Liver (tissue), 9 donors: ENCODE measurements around the gene SLC44A1. TPM values are rescaled to one million over a fixed set of nuclear protein-coding genes. Genes with fewer than 3 reads are reported as not detected.

Experiments used
- DNase-seq: peaks from one replicate; pipeline ENCODE4 v3.0.0-alpha.2; 2017; ENCODE audit warnings: low spot score
- H3K27ac ChIP-seq, 2 donors: one replicate each; pipeline ENCODE4 v1.7.0; 2013; ENCODE audit warnings: inconsistent platforms in 2 of 2, low read length in 2 of 2, control low read depth in 1 of 2, low read depth in 1 of 2, mild to moderate bottlenecking in 1 of 2
- H3K27me3 ChIP-seq, 4 donors: one replicate each; pipeline versions ENCODE4 v1.6.1 to v1.7.0; 2013; ENCODE audit warnings: low read length in 3 of 4, inconsistent platforms in 1 of 4, mild to moderate bottlenecking in 1 of 4, moderate library complexity in 1 of 4; ENCODE audit not compliant: control insufficient read depth in 4 of 4, insufficient read depth in 4 of 4
- H3K36me3 ChIP-seq, 4 donors: one replicate each; pipeline versions ENCODE4 v1.6.1 to v1.7.0; 2013; ENCODE audit warnings: low read length in 3 of 4, mild to moderate bottlenecking in 3 of 4, low read depth in 1 of 4, moderate library complexity in 1 of 4; ENCODE audit not compliant: control insufficient read depth in 4 of 4, insufficient read depth in 3 of 4
- H3K4me1 ChIP-seq, 4 donors: one replicate each; pipeline versions ENCODE4 v1.6.1 to v1.7.0; 2013; ENCODE audit warnings: low read length in 3 of 4, mild to moderate bottlenecking in 3 of 4, moderate library complexity in 1 of 4; ENCODE audit not compliant: control insufficient read depth in 4 of 4, insufficient read depth in 4 of 4
- H3K4me3 ChIP-seq, 3 donors: one replicate each; pipeline versions ENCODE4 v1.6.1 to v1.7.0; 2013; ENCODE audit warnings: low read length in 3 of 3, control low read depth in 1 of 3, low read depth in 1 of 3, mild to moderate bottlenecking in 1 of 3
- H3K9ac ChIP-seq, 2 donors: one replicate each; pipeline ENCODE4 v1.7.0; 2013; ENCODE audit warnings: low read length in 2 of 2, mild to moderate bottlenecking in 2 of 2, moderate library complexity in 2 of 2, control low read depth in 1 of 2, low read depth in 1 of 2
- H3K9me3 ChIP-seq, 4 donors: one replicate each; pipeline versions ENCODE4 v1.6.1 to v1.7.0; 2013; ENCODE audit warnings: low read length in 3 of 4; ENCODE audit not compliant: control insufficient read depth in 4 of 4
- ATF3 ChIP-seq: IDR thresholded peaks from 2 replicates; pipeline ENCODE4 v1.6.1; 2016; ENCODE audit warnings: antibody characterized with exemption
- EGR1 ChIP-seq, 2 donors: IDR thresholded peaks; 2 replicates each; pipeline ENCODE4 v1.6.1; 2016 to 2018; ENCODE audit warnings: antibody characterized with exemption in 2 of 2, low read depth in 2 of 2
- FOXA1 ChIP-seq: IDR thresholded peaks from 2 replicates; pipeline ENCODE4 v1.6.1; 2016; ENCODE audit warnings: antibody characterized with exemption
- FOXA2 ChIP-seq: IDR thresholded peaks from 2 replicates; pipeline ENCODE4 v1.6.1; 2016; ENCODE audit warnings: antibody characterized with exemption
- GABPA ChIP-seq, 2 donors: IDR thresholded peaks in 1 of 2; conservative IDR thresholded peaks in 1 of 2; 2 replicates each; pipeline ENCODE4 v1.6.1; 2016; ENCODE audit warnings: antibody characterized with exemption in 2 of 2, mild to moderate bottlenecking in 1 of 2, moderate library complexity in 1 of 2
- HNF4A ChIP-seq, 2 donors: conservative IDR thresholded peaks; 2 replicates each; pipeline ENCODE4 v1.6.1; 2016; ENCODE audit warnings: antibody characterized with exemption in 2 of 2, mild to moderate bottlenecking in 2 of 2
- HNF4G ChIP-seq: IDR thresholded peaks from 2 replicates; pipeline ENCODE4 v1.6.1; 2016; ENCODE audit warnings: antibody characterized with exemption
- JUND ChIP-seq, 2 donors: IDR thresholded peaks; 2 replicates each; pipeline ENCODE4 v1.6.1; 2016; ENCODE audit warnings: antibody characterized with exemption in 2 of 2
- MAX ChIP-seq: IDR thresholded peaks from 2 replicates; pipeline ENCODE4 v1.6.1; 2016; ENCODE audit warnings: antibody characterized with exemption
- NR2F2 ChIP-seq: IDR thresholded peaks from 2 replicates; pipeline ENCODE4 v1.6.1; 2016; ENCODE audit warnings: antibody characterized with exemption
- RAD21 ChIP-seq, 2 donors: IDR thresholded peaks; 2 replicates each; pipeline ENCODE4 v1.6.1; 2016; ENCODE audit warnings: antibody characterized with exemption in 2 of 2, mild to moderate bottlenecking in 2 of 2
- RXRA ChIP-seq, 2 donors: IDR thresholded peaks; 2 replicates each; pipeline ENCODE4 v1.6.1; 2017 to 2018; ENCODE audit warnings: antibody characterized with exemption in 2 of 2, mild to moderate bottlenecking in 1 of 2
- SP1 ChIP-seq: IDR thresholded peaks from 2 replicates; pipeline ENCODE4 v1.6.1; 2018; ENCODE audit warnings: antibody characterized with exemption, mild to moderate bottlenecking
- TAF1 ChIP-seq: conservative IDR thresholded peaks from 2 replicates; pipeline ENCODE4 v1.6.1; 2016; ENCODE audit warnings: antibody characterized with exemption, mild to moderate bottlenecking
- YY1 ChIP-seq: IDR thresholded peaks from 2 replicates; pipeline ENCODE4 v1.6.1; 2016; ENCODE audit warnings: antibody characterized with exemption, mild to moderate bottlenecking
- WGBS: extraction: QIAGEN DNeasy Blood & Tissue Kit; methylation state at CpG from one replicate; pipeline ENCODE4 v1.1.7; 2013; 5-methylcytosine and 5-hydroxymethylcytosine counted together
- polyA plus RNA-seq, 2 donors: library from polyadenylated mRNA; stranded (reverse) in 1 of 2; unstranded in 1 of 2; fragments of 200-250 nt in 1 of 2; fragments of >200 nt in 1 of 2; fragmentation: Nextera tagmentation in 1 of 2; extraction: Ambion mirVana in 1 of 2; gene quantifications; one replicate each; pipeline versions ENCODE4 v1.2.1 to v1.2.3, GENCODE V29; 2013 to 2015
- total RNA-seq, 2 donors: library from RNA; depleted of rRNA; stranded (reverse); fragments of >200 nt; gene quantifications; one replicate each; pipeline ENCODE4 v1.2.3, GENCODE V29; 2014
- TF ChIP-seq, protein P1 (sequence below): IDR thresholded peaks from 2 replicates; pipeline ENCODE4 v1.6.1; 2016; ENCODE audit warnings: antibody characterized with exemption
- TF ChIP-seq, protein P2 (sequence below): fragments of 150-350 bp; IDR thresholded peaks from 2 replicates; pipeline ENCODE4 v1.5.1; 2017; ENCODE audit warnings: improper control_type of control experiment, low read depth, low read length; ENCODE audit not compliant: missing input control
- TF ChIP-seq, protein P3 (sequence below): IDR thresholded peaks from 2 replicates; pipeline ENCODE4 v1.6.1; 2016; ENCODE audit warnings: antibody characterized with exemption, mild to moderate bottlenecking
- donor health status: healthy.
- donor health status: healthy.
- donor health status: healthy.
- donor health status: healthy.
- donor health status: healthy.

Gene SLC44A1
- total and polyA plus RNA-seq, 4 donors: 18.1 to 73.1 (median 53.1) TPM

- Histone ChIP-seq H3K27me3 (no peaks in the 10 kb centered on the region), H3K36me3 (no peaks in the 10 kb centered on the region), H3K4me1 (peaks cover 1 to 54% (median 51%) of the 10 kb centered on the region in 4 donors), H3K9me3 (peaks cover 0 to 2% (median 0%) of the 10 kb centered on the region in 4 donors), H3K27ac (peak overlapping the region in 1 of 2 donors; percentile 10), H3K4me3 (no peak overlapping the region), H3K9ac (peak overlapping the region in 1 of 2 donors; percentile 18)
- peak; percentile 67 for DNase-seq
- TF ChIP-seq MAX (peak; percentile 8), RAD21 (IDR thresholded peaks at IDR 0.05) (peak; percentile 95), FOXA1 (no peak), GABPA (IDR thresholded peaks at IDR 0.05 in 1 of 2, conservative IDR thresholded peaks at IDR 0.05 in 1 of 2) (no peak)
- TF ChIP-seq, protein P1, sequence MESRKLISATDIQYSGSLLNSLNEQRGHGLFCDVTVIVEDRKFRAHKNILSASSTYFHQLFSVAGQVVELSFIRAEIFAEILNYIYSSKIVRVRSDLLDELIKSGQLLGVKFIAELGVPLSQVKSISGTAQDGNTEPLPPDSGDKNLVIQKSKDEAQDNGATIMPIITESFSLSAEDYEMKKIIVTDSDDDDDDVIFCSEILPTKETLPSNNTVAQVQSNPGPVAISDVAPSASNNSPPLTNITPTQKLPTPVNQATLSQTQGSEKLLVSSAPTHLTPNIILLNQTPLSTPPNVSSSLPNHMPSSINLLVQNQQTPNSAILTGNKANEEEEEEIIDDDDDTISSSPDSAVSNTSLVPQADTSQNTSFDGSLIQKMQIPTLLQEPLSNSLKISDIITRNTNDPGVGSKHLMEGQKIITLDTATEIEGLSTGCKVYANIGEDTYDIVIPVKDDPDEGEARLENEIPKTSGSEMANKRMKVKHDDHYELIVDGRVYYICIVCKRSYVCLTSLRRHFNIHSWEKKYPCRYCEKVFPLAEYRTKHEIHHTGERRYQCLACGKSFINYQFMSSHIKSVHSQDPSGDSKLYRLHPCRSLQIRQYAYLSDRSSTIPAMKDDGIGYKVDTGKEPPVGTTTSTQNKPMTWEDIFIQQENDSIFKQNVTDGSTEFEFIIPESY: no peak
- TF ChIP-seq, protein P2, sequence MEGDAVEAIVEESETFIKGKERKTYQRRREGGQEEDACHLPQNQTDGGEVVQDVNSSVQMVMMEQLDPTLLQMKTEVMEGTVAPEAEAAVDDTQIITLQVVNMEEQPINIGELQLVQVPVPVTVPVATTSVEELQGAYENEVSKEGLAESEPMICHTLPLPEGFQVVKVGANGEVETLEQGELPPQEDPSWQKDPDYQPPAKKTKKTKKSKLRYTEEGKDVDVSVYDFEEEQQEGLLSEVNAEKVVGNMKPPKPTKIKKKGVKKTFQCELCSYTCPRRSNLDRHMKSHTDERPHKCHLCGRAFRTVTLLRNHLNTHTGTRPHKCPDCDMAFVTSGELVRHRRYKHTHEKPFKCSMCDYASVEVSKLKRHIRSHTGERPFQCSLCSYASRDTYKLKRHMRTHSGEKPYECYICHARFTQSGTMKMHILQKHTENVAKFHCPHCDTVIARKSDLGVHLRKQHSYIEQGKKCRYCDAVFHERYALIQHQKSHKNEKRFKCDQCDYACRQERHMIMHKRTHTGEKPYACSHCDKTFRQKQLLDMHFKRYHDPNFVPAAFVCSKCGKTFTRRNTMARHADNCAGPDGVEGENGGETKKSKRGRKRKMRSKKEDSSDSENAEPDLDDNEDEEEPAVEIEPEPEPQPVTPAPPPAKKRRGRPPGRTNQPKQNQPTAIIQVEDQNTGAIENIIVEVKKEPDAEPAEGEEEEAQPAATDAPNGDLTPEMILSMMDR: peak; percentile 79
- WGBS: 4% methylated on average over 6 of the region's 6 CpGs
Measured at GRCh38 chr9:105414947-105415661, 170.7 kb downstream of the SLC44A1 start.

DNA sequence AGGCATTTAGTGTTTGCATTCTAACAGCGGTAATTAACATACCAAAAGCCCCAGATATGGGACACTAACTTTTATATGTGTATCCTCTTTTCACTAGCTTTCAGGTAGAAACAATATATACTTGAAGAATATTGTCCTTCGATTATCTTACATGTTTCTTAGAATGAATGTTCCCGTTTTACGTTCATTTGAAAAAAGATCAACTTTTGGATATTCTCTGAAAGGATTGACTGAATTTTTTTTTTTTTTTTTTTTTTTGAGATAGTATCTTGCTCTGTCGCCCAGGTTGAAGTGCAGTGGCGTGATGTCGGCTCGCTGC is 171.2 kb downstream of the SLC44A1 start:
- H3K9me3 ChIP-seq: peaks cover 0 to 2% (median 0%) of the 10 kb centered on the region in 4 donors
- H3K4me1 ChIP-seq: peaks cover 4 to 57% (median 53%) of the 10 kb centered on the region in 4 donors
- TF ChIP-seq, protein P3, sequence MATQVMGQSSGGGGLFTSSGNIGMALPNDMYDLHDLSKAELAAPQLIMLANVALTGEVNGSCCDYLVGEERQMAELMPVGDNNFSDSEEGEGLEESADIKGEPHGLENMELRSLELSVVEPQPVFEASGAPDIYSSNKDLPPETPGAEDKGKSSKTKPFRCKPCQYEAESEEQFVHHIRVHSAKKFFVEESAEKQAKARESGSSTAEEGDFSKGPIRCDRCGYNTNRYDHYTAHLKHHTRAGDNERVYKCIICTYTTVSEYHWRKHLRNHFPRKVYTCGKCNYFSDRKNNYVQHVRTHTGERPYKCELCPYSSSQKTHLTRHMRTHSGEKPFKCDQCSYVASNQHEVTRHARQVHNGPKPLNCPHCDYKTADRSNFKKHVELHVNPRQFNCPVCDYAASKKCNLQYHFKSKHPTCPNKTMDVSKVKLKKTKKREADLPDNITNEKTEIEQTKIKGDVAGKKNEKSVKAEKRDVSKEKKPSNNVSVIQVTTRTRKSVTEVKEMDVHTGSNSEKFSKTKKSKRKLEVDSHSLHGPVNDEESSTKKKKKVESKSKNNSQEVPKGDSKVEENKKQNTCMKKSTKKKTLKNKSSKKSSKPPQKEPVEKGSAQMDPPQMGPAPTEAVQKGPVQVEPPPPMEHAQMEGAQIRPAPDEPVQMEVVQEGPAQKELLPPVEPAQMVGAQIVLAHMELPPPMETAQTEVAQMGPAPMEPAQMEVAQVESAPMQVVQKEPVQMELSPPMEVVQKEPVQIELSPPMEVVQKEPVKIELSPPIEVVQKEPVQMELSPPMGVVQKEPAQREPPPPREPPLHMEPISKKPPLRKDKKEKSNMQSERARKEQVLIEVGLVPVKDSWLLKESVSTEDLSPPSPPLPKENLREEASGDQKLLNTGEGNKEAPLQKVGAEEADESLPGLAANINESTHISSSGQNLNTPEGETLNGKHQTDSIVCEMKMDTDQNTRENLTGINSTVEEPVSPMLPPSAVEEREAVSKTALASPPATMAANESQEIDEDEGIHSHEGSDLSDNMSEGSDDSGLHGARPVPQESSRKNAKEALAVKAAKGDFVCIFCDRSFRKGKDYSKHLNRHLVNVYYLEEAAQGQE: no peak
- TF ChIP-seq EGR1 (IDR thresholded peaks at IDR 0.05; ENCODE audit: low read depth in 2 of 2) (no peak), MAX (no peak), ATF3 (no peak), RXRA (IDR thresholded peaks at IDR 0.05) (no peak), TAF1 (no peak), NR2F2 (no peak), SP1 (no peak), FOXA2 (no peak), YY1 (no peak), FOXA1 (no peak), GABPA (IDR thresholded peaks at IDR 0.05 in 1 of 2, conservative IDR thresholded peaks at IDR 0.05 in 1 of 2) (no peak), HNF4A (conservative IDR thresholded peaks at IDR 0.05) (no peak), HNF4G (no peak), JUND (IDR thresholded peaks at IDR 0.05) (no peak), RAD21 (IDR thresholded peaks at IDR 0.05) (no peak)
- TF ChIP-seq, protein P1: no peak
- TF ChIP-seq, protein P2: no peak
- no peak overlapping the region for H3K27ac ChIP-seq
- H3K4me3 ChIP-seq: no peak overlapping the region
- no peaks in the 10 kb centered on the region for H3K27me3 ChIP-seq
- no peaks in the 10 kb centered on the region for H3K36me3 ChIP-seq
- DNase-seq: no peak
- no peak overlapping the region for H3K9ac ChIP-seq
- WGBS: 82% methylated on average over 8 of the region's 8 CpGs
